HG03095 (cell line): ENCODE measurements around the gene PRDM5.

Source experiments
- ATAC-seq: cut with Tn5 transposase; IDR thresholded peaks from one replicate; pipeline ENCODE4 v1.9.1; 2021; ENCODE audit warnings: moderate library complexity; ENCODE audit not compliant: unreplicated experiment

The PRDM5 gene

GRCh38 chr4:120922381-120923206 is at the start of gene PRDM5:
PRDM5 (minus strand) TSS chr4:120922726; CDS start chr4:120922608, 118 bp downstream.
- ATAC-seq, result no peak

- no peak for ATAC-seq
These were observed 49.4 kb upstream of the PRDM5 start for GRCh38 chr4:120971884-120972283.

GRCh38 chr4:120965938-120966337 is 43.4 kb upstream of the PRDM5 start:
- ATAC-seq, result no peak

- ATAC-seq, result no peak
These were observed 42.1 kb upstream of the PRDM5 start for GRCh38 chr4:120964596-120964995.

GRCh38 chr4:120963449-120963848 is 40.9 kb upstream of the PRDM5 start:
- ATAC-seq, result no peak

- ATAC-seq, result no peak
These were observed 38.2 kb upstream of the PRDM5 start for GRCh38 chr4:120960656-120961267.

GRCh38 chr4:120948382-120948781 is 25.9 kb upstream of the PRDM5 start:
- ATAC-seq, result no peak

- ATAC-seq, result no peak
These were observed 20.2 kb upstream of the PRDM5 start for GRCh38 chr4:120942776-120943175.

GRCh38 chr4:120940547-120940946 is 18.0 kb upstream of the PRDM5 start:
- ATAC-seq, result no peak

GRCh38 chr4:120939693-120940092 is 17.2 kb upstream of the PRDM5 start:
- ATAC-seq, result no peak

- ATAC-seq, result no peak
These were observed 7.3 kb upstream of the PRDM5 start for GRCh38 chr4:120929847-120930246.

- ATAC-seq, result no peak
These were observed 5.4 kb upstream of the PRDM5 start for GRCh38 chr4:120927801-120928409.

- no peak for ATAC-seq
These were observed 4.0 kb upstream of the PRDM5 start for GRCh38 chr4:120926358-120927025.

- ATAC-seq, result no peak
These were observed 2.4 kb upstream of the PRDM5 start for GRCh38 chr4:120924931-120925330.

GRCh38 chr4:120923207-120923522 is 639 bp upstream of the PRDM5 start:
- no peak for ATAC-seq

- no peak for ATAC-seq
These were observed 808 bp downstream of the PRDM5 start for GRCh38 chr4:120921456-120922380.

- ATAC-seq, result no peak
These were observed 1.9 kb downstream of the PRDM5 start for GRCh38 chr4:120920666-120921065.

GRCh38 chr4:120919358-120919757 is 3.2 kb downstream of the PRDM5 start:
- no peak for ATAC-seq

- ATAC-seq, result no peak
These were observed 3.7 kb downstream of the PRDM5 start for GRCh38 chr4:120918788-120919187.

- no peak for ATAC-seq
These were observed 4.4 kb downstream of the PRDM5 start for GRCh38 chr4:120918092-120918491.

- ATAC-seq, result no peak
These were observed 5.6 kb downstream of the PRDM5 start for GRCh38 chr4:120916937-120917336.
